SIG-M5 (cell line): Measurements from ENCODE around the gene NDUFV3.
"Not testable (repeated sequence)": the region's sequence is repeated elsewhere in the genome, so short reads cannot be mapped to it uniquely, and the experiment has no call there.

Source experiments
- DNase-seq: peaks from one replicate; lab custom pipeline; 2025; lab: John Stamatoyannopoulos, UW

Gene NDUFV3

GRCh38 chr21:42936360-42936759 lies 43.3 kb downstream of the NDUFV3 start:
- not testable (repeated sequence) for DNase-seq

GRCh38 chr21:42937034-42937940 lies 44.2 kb downstream of the NDUFV3 start:
- not testable (repeated sequence) for DNase-seq

GRCh38 chr21:42937960-42938605 lies 45.0 kb downstream of the NDUFV3 start:
- no peak for DNase-seq

GRCh38 chr21:42938606-42938995 lies 45.5 kb downstream of the NDUFV3 start:
- DNase-seq = not testable (repeated sequence)

- DNase-seq = no peak
These were observed 46.7 kb downstream of the NDUFV3 start for GRCh38 chr21:42939582-42940413.

GRCh38 chr21:42941696-42942085 lies 48.6 kb downstream of the NDUFV3 start:
- DNase-seq = no peak

GRCh38 chr21:42942244-42942643 lies 49.1 kb downstream of the NDUFV3 start:
- peak; percentile 9 for DNase-seq

- not testable (repeated sequence) for DNase-seq
These were observed 56.1 kb downstream of the NDUFV3 start for GRCh38 chr21:42949094-42949755.

- not testable (repeated sequence) for DNase-seq
These were observed 58.1 kb downstream of the NDUFV3 start for GRCh38 chr21:42951193-42951592.

GRCh38 chr21:42956824-42957630 lies 63.9 kb downstream of the NDUFV3 start:
- no peak for DNase-seq

- not testable (repeated sequence) for DNase-seq
These were observed 65.0 kb downstream of the NDUFV3 start for GRCh38 chr21:42958122-42958521.

GRCh38 chr21:42959728-42960127 lies 66.6 kb downstream of the NDUFV3 start:
- DNase-seq = no peak

GRCh38 chr21:42962380-42963007 lies 69.4 kb downstream of the NDUFV3 start:
- no peak for DNase-seq
